GM18867 (cell line): ENCODE results near the gene SLC15A2.
"Not testable (repeated sequence)": the region's sequence is repeated elsewhere in the genome, so short reads cannot be mapped to it uniquely, and the experiment has no call there.

ENCODE experiments used
- ATAC-seq: cut with Tn5 transposase; IDR thresholded peaks from one replicate; pipeline ENCODE4 v1.9.1; 2021; ENCODE audit warnings: mild to moderate bottlenecking, moderate library complexity; ENCODE audit not compliant: unreplicated experiment

Gene SLC15A2, protein sequence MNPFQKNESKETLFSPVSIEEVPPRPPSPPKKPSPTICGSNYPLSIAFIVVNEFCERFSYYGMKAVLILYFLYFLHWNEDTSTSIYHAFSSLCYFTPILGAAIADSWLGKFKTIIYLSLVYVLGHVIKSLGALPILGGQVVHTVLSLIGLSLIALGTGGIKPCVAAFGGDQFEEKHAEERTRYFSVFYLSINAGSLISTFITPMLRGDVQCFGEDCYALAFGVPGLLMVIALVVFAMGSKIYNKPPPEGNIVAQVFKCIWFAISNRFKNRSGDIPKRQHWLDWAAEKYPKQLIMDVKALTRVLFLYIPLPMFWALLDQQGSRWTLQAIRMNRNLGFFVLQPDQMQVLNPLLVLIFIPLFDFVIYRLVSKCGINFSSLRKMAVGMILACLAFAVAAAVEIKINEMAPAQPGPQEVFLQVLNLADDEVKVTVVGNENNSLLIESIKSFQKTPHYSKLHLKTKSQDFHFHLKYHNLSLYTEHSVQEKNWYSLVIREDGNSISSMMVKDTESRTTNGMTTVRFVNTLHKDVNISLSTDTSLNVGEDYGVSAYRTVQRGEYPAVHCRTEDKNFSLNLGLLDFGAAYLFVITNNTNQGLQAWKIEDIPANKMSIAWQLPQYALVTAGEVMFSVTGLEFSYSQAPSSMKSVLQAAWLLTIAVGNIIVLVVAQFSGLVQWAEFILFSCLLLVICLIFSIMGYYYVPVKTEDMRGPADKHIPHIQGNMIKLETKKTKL

DNA sequence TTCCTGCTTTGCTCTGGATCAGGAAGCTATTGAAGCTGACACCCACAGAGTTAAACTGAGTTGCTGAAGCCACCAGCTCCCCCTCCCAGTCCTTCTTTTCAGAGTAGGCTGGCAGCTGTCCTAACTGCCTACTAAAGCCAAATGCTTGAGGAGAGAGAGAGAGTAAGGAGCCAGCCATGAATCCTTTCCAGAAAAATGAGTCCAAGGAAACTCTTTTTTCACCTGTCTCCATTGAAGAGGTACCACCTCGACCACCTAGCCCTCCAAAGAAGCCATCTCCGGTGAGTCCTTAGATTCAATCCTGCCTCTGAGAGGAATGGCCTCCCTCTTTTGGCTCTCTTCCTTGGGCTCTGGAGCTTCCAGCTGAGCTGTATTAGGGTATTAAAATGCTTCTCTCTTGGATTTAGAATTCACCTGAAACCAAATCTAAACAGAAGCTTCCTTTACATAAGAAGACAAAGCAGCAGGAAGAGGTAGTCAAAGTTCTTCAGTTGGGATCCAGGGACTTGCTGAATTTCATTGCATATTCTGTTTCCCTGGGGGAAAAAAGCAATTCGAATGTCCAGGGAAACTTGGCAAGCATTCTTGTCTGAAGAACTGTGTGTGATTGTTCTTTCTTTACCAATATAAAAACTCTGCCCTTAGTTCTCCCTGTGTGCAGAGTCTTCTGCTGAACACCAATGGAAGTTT lies at the start of gene SLC15A2:
Gene SLC15A2 (plus strand): TSS at position 101 of the 690 bp plus-strand sequence. CDS start 76 bp downstream, at position 177.
- ATAC-seq = no peak

DNA sequence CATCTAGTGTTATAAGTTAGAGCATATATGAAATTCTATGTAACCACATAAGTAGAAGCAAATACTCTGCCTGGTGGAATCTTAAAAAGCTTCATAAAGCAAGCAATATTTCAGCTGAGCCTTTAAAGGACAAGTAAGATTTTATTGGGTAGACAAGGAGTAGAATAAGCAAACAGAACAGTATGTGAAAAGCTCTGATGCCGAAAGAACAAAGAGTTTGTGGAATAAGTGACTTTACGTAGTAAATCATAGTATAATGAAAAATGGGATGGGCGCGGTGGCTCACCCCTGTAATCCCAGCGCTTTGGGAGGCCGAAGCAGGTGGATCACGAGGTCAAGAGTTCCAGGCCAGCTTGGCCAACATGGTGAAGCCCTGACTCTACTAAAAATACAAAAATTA lies 49.3 kb upstream of the SLC15A2 start:
- no peak for ATAC-seq

DNA sequence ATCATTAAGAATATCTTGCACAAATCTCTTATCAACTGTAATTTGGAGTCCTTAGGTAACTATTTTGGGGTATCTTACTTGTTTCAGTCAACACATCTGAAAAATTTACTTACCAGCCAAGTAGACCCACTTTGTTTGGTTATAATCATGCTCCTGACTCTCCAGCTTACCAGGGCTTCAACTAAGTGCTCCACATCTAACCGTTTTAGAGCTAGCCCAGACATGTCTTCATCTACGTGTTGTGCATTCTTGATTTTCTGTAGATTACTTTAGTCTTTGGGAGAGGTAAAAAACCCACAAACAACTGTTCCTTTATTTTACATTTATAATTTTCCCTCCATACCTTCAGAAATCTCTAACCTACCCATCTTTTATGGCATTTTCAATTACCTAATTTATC lies 41.9 kb upstream of the SLC15A2 start:
- ATAC-seq = no peak

DNA sequence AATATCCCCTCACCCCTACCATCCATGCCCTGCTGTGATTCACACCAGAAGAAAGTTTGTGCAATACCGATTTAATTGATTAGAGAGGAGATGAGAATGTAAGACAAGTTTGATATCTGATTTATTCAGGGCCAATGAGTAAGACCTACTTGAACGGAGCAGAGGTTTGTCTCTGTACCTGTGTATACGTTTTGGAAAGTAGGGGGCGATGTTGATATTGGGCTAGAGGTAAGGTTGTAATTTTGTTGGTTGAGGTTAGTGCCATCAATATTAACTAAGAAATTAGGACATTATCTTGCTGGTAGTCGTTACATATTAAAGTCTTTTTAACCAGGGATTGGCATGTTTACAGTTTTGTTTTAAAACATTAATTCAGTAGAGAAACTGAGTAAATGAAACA lies 38.6 kb upstream of the SLC15A2 start:
- no peak for ATAC-seq

DNA sequence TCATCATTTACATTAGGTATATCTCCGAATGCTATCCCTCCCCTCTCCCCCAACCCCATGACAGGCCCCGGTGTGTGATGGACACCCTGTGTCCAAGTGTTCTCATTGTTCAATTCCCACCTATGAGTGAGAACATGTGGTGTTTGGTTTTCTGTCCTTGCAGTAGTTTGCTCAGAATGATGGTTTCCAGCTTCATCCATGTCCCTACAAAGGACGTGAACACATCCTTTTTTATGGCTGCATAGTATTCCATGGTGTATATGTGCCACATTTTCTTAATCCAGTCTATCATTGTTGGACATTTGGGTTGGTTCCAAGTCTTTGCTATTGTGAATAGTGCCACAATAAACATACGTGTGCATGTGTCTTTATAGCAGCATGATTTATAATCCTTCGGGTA lies 36.4 kb upstream of the SLC15A2 start:
- not testable (repeated sequence) for ATAC-seq

DNA sequence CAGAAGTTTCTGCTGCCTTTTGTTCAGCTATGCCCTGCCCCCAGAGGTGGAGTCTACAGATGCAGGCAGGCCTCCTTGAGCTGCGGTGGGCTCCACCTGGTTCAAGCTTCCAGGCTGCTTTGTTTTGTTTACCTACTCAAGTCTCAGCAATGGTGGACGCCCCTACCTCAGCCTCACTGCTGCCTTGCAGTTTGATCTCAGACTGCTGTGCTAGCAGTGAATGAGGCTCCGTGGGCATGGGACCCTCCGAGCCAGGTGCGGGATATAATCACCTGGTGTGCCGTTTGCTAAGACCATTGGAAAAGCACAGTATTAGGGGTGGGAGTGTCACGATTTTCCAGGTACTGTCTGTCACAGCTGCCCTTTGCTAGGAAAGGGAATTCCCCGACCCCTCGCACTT lies 31.0 kb upstream of the SLC15A2 start:
- ATAC-seq = not testable (repeated sequence)

DNA sequence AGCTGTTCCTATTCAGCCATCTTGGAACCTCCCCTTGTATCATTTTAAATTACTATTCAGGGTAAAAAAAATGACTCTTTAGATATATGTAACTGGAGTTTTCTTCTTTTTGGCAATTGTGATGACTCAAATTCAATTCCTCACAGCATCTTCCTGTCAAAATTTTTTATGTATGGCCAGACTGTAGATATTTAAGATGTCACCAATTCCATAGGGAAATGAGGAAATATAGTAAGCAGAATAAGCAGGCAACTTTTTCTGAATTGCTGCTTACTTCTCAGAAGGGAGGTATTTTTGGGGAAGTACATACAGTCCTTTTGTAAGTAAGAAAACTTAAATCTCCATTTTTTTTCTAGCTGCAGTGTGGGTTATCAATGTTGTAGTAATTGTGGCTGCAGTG lies 30.4 kb upstream of the SLC15A2 start:
- ATAC-seq = no peak

DNA sequence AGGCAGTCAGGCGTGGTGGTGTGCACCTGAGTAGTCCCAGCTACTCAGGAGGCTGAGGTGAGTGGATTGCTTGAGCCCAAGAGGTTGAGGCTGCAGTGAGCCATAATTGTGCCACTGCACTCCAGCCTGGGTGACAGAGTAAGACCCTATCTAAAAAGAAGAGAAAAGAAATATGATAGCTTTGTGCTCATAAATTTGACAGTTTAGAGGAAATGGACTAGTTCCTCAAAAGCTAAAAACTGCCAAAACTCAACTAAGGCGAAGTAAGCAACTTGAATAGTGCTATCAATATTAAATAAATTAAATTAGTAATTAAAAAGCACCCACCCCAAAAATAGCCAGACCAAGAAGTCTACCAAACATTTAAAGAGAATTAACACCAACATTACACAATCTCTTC lies 24.5 kb upstream of the SLC15A2 start:
- ATAC-seq = no peak

DNA sequence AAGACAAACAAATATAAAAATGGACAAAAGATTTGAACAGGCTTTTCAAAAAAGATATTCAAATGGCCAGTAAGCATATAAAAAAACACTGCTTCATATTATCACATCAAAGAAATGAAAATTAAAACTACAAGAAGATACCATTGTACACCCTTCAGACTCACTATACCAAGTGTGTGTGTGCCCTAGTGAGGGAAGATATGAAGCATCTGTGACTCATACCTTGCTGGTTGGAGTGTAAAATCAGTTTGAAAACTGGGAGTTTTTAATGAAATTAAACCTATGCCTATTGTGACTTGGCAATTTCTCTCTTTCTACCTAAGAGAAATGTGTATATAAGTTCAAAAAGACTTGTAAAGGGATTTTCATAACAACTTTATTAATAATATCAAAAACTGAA lies 23.5 kb upstream of the SLC15A2 start:
- ATAC-seq = no peak

DNA sequence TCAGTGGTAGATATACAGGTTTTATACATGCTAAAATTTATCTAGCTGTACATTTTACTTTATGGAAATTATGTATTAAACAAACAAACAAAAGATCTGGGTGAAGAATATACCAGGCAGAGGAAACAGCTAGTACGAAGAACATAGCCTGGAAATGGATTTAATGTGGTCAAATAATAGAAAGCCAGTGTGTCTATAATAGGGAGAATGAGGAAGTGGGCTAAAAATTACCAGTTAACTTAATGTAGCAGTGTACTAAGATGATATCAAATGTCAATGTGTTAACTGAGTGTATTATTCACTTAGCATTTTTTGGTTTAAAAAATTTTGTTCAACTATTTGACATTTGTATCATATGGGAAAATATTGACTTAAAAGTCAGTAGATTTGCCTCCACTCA lies 22.8 kb upstream of the SLC15A2 start:
- ATAC-seq = no peak

DNA sequence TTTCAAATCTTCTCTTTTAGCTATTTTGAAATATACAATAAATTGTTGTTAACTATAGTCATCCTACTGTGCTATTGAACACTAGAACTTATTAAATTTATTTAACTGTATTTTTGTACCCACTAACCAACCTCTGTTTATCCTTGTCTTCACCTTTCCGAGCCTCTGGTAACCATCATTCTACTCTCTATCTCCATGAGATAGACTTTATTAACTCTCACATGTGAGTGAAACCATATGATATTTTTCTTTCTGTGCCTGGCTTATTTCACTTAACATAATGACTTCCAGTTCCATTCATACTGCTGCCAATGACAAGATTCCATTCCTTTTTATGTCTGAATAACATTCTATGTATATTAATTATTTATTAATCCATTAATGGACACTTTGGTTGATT lies 15.8 kb upstream of the SLC15A2 start:
- ATAC-seq = no peak

DNA sequence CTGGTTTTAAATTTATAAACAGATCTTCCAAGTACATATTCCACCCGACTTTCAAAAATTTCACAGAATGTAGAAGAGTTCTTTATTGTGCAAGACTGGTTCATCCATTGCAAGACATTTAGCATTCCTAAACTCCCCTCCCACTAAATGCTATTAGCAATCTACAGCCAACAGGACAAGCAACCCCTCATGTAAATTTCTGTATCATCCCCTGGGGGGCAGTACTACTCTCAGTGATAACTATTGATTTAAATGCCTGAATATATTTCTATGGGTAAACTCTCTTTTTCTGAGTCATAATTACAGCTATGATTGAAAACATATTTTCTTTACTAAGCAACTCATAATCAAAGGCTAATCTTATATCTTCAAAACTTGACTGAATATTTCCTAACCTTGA lies 10.7 kb upstream of the SLC15A2 start:
- ATAC-seq = no peak

DNA sequence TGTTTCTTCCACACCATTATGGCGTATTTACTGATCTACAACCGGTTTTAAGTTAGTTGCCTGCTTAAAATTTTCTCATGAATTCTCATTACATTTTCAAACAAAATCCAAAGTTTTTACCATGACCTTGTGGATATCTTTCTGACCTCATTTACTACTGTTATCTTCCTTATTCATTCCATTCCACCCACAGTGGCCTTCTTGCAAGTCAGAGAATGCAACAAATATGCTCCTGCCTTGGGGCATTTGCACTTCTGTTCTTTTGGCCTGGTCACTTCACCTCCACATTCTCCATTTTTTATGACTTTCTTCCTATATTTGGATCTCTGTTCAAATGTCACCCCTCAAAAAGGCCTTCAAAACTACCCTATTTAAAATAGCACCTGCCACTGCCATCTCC lies 8.8 kb upstream of the SLC15A2 start:
- ATAC-seq = no peak

DNA sequence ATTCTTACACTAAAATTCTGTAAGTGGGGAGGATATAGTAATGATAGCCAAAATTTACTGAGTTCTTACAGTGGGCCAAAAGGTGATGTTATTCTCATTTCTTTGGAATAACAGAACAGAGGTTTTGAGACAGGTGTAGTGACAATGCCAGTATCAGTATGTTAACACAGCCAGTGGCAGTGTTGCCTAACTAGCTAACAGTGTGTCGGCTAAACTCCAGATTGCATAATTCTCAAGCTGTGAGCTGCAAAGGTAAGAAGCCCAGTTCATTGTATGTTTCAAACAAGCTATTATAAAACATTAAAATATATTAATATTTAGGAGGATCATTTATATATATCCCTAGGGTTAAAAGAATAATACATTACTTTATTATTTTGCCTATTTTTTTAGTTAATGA lies 920 bp downstream of the SLC15A2 start:
- ATAC-seq = no peak

DNA sequence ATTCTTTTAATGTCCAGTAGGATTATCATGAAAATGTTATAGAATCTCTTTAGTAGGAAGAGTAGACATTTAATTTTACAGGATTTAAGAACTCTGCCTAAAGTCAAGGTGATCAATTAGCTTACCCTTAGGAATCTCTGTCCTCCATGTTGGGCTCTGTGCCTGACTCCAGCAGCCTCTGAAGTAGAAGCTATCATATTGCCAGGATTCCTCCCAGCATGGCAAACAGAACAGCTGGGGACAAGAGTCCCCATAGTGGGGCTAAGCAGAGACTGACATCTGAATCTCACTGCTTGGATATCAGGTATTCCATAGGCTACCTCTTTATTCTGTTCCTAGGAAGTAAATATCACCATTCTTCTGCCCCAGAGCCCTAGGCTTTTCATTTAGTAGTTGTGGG lies 1.5 kb downstream of the SLC15A2 start:
- no peak for ATAC-seq

DNA sequence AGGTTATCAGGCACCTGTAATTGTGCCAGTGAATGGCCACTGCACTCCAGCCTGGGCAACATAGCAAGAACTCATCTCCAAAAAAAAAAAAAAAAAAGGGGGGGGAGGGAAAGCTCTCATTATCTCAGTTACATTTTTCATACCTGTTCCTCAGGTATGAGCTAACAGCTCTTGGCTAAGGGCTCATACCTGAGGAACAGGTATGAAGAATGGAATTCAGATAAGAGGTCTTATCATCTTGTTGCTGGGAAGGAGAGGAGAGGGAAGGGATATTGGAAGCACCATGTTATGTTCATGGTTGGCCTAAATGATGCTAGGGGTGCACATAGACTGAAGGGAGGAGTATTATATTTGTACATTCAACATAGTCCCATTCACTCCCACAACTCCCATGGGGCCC lies 2.6 kb downstream of the SLC15A2 start:
- no peak for ATAC-seq

DNA sequence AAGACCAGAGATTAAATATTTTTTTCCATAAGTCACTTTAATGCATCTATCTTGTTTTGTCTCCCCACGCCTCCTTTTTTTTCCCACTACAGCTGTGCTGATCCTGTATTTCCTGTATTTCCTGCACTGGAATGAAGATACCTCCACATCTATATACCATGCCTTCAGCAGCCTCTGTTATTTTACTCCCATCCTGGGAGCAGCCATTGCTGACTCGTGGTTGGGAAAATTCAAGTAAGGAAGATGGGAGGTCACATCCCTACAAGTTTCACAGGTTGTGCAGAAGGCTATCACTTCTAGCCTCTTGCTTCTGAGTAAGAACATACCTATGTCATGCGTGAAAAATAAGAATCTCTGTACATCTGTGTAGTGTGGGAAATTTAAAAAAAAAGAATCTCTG lies 3.1 kb downstream of the SLC15A2 start:
- ATAC-seq = no peak

DNA sequence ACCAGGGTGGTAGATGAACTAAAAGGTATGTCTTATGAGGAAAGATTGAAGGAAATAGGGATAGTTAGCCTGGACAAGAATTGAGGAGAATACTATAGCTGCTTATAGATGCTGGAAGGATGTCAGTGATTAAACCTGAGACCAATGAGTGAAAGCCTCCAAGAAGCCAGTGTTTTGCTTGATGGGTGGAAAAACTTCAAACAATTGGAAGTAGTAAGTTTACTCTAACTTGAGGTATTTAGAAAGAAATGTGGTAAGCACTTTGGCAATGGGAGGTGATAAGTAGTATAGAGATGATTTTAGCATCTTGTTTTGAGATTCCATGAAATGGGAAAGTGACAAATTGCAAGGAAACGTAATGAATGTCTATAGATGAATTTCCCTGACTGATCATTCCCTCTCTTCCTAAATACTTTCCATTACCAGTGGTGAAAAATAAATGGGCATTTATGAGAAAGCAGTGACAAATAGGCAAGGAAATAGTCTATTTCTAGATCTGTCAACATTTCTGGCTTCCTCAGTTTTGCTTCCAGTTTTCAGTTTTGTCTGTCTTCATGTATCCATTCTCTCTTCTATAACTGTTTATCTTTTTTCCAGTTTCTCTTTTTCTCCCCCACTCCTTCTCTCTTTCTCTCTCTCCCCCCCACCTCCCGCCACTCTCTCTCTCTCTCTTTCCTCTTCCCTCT lies 19.2 kb downstream of the SLC15A2 start:
- no peak for ATAC-seq

DNA sequence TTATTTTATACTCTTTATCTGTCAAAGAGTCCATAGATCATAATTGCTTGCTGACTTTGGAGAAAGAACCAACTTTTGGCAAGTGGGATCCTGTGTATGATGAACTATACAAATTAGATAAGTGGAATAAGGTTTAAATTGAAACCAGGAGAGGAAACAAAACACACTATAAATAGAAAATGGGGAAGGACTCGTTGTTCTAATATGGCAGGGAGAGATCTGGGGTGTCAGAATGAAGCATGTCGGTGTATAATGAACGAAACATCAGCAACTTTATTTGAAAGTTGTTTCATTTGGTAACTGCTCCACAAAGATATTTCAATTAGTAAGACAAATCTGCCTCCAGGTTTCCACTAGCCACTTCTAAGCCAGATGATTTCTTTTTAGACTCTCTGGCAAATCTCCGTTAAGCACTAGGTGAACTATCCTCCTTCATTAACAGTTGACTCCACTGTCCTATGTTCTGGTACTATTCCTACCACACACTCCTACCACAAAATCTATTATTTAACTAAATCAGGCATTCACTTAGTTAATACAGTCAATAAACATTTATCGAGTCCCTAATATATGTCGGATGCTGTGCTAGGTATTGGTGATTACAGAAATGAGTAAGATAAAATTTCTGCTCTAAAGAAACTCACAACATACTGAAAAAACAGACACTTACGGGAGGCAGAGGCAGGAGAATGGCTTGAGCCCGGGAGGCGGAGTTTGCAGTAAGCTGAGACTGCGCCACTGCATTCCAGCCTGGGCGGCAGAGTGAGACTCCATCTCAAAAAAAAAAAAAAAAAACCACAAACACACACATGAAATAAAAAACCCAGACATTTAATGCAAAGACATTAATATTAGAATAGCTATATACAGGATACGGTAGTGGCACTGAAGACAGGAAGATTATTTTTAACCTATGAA lies 20.1 kb downstream of the SLC15A2 start:
- ATAC-seq = no peak

DNA sequence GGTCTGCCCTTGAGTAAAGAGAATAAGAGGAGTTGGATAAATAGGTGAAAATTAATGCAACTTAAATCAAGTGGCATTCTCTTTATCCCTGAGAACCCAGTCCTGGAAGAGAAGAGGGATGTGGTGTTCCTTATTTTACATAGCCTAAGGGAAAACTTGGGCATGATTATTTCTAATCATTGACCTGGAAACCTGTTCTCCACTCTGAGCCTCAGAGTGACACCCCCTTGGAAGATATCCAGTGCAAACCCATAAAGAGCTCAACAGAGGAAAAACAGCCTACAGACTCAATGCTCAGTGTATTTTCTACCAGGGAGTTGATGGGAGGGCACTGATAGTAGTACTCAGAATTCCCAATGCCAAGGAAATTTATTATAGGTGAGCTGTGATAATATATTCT lies 22.0 kb downstream of the SLC15A2 start:
- ATAC-seq = no peak
